GM18873 (cell line): ENCODE results near the gene PROSER2.
"Not testable (repeated sequence)": the region's sequence is repeated elsewhere in the genome, so short reads cannot be mapped to it uniquely, and the experiment has no call there.

Source experiments
- ATAC-seq: cut with Tn5 transposase; IDR thresholded peaks from one replicate; pipeline ENCODE4 v1.9.1; 2021; ENCODE audit warnings: mild to moderate bottlenecking, moderate library complexity, moderate number of reproducible peaks; ENCODE audit not compliant: unreplicated experiment, low FRiP score

Gene PROSER2

GRCh38 chr10:11830836-11831519 lies 7.8 kb downstream of the PROSER2 start:
- ATAC-seq = no peak

- no peak for ATAC-seq
Measured at GRCh38 chr10:11831520-11831951, 8.4 kb downstream of the PROSER2 start.

GRCh38 chr10:11832042-11832441 lies 8.9 kb downstream of the PROSER2 start:
- ATAC-seq = no peak

- ATAC-seq = no peak
Measured at GRCh38 chr10:11835061-11835460, 11.9 kb downstream of the PROSER2 start.

GRCh38 chr10:11835704-11836103 lies 12.5 kb downstream of the PROSER2 start:
- no peak for ATAC-seq

GRCh38 chr10:11837372-11838161 lies 14.4 kb downstream of the PROSER2 start:
- ATAC-seq = no peak

GRCh38 chr10:11838298-11838852 lies 15.2 kb downstream of the PROSER2 start:
- ATAC-seq = no peak

- ATAC-seq = no peak
Measured at GRCh38 chr10:11841375-11841774, 18.2 kb downstream of the PROSER2 start.

- no peak for ATAC-seq
Measured at GRCh38 chr10:11842411-11842810, 19.3 kb downstream of the PROSER2 start.

GRCh38 chr10:11845113-11845512 lies 22.0 kb downstream of the PROSER2 start:
- ATAC-seq = no peak

GRCh38 chr10:11846542-11846941 lies 23.4 kb downstream of the PROSER2 start:
- no peak for ATAC-seq

- ATAC-seq = no peak
Measured at GRCh38 chr10:11849277-11849676, 26.1 kb downstream of the PROSER2 start.

- no peak for ATAC-seq
Measured at GRCh38 chr10:11849911-11850310, 26.8 kb downstream of the PROSER2 start.

GRCh38 chr10:11851910-11852309 lies 28.8 kb downstream of the PROSER2 start:
- ATAC-seq = no peak

GRCh38 chr10:11852637-11853036 lies 29.5 kb downstream of the PROSER2 start:
- not testable (repeated sequence) for ATAC-seq

GRCh38 chr10:11853468-11853867 lies 30.3 kb downstream of the PROSER2 start:
- no peak for ATAC-seq

GRCh38 chr10:11854301-11854700 lies 31.1 kb downstream of the PROSER2 start:
- ATAC-seq = no peak

GRCh38 chr10:11856089-11856488 lies 32.9 kb downstream of the PROSER2 start:
- ATAC-seq = no peak

- no peak for ATAC-seq
Measured at GRCh38 chr10:11856678-11857077, 33.5 kb downstream of the PROSER2 start.

GRCh38 chr10:11858093-11858492 lies 34.9 kb downstream of the PROSER2 start:
- ATAC-seq = no peak

GRCh38 chr10:11861341-11861740 lies 38.2 kb downstream of the PROSER2 start:
- ATAC-seq = no peak
